GM21825 (cell line): ENCODE data around the gene BUD13.

Experiments used
- ATAC-seq: cut with Tn5 transposase; IDR thresholded peaks from one replicate; pipeline ENCODE4 v1.9.1; 2021; ENCODE audit warnings: mild to moderate bottlenecking, moderate library complexity; ENCODE audit not compliant: unreplicated experiment

BUD13 gene

DNA sequence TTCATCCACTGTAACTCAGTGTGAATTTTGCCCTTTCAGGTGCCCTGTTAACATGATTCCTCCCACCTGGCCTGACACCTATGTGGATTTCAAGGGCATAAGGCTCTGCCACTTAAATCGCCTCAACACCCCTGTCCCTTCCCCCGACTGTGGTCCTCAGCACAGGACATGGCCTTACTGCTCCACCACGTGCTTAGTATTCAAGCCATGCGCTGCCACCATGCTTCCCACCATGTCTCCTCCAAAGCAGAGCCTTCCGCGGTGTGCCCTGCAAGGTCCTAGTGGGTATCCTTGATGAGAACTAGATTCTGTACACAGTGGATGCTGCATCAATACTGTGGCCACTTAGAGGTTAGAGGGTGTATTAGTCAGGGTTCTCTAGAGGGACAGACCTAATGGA, 51.9 kb downstream of the BUD13 start:
- no peak for ATAC-seq

GRCh38 chr11:116718955-116719501, 53.8 kb downstream of the BUD13 start:
- no peak for ATAC-seq

DNA sequence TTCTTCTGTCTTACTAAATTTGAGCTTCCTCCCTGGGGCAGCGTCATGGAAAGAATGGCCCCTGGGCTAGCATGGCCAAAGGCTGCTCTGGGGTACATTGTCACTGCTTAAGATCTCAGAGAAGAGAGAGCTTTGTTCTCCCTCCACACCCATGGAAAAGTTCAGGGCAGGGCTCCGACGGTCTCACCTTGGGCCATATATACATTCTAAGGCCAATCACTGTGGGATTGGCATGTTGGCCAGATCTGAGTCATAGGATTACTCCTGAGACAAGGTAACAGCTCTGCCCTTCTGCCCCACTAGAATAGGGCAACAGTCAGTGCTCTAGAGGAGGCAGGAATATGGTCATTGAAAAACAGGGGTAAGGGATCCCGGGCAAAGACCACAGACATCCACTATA, 56.2 kb downstream of the BUD13 start:
- no peak for ATAC-seq

GRCh38 chr11:116715383-116715782, 57.4 kb downstream of the BUD13 start:
- ATAC-seq = no peak

DNA sequence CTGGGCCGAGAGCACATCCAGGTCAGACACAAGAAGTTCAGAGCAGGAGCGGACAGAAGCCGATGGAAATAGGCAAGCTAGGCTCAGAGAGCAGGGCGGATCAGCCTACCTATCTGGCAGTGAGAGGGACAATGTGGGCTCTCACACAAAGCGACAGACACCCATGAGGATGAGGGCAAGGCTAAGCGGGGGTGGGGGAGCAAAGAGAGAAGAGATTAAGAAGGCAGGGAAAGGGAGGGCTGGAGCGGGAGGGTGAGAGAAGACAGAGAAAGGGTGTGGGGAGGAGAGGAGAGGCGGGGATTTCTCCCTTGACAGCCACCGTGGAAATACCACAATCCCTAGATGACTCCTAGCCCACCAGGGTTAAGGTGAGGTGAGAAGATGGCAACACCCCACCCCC, 57.9 kb downstream of the BUD13 start:
- no peak for ATAC-seq

GRCh38 chr11:116712428-116712827, 60.4 kb downstream of the BUD13 start:
- no peak for ATAC-seq

DNA sequence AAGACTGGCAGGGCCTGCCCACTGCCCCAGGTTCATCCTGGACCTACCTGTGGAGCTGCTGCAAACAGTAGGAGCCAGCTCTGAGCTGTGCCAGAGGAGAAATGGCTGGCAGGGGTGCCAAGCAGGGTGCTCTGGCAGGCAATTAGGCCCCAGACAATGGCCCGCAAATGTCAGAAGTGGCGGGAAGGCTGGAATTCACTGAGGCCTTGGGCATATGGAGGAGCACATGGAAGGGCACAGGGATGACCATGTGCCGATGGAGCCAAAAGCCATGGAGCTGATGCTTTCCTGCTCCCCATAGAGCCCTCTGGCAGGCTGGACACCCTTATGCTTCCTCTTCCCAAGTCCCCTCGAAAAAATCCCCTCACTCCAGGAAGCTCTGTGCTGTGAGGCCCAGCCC, 62.0 kb downstream of the BUD13 start:
- no peak for ATAC-seq

DNA sequence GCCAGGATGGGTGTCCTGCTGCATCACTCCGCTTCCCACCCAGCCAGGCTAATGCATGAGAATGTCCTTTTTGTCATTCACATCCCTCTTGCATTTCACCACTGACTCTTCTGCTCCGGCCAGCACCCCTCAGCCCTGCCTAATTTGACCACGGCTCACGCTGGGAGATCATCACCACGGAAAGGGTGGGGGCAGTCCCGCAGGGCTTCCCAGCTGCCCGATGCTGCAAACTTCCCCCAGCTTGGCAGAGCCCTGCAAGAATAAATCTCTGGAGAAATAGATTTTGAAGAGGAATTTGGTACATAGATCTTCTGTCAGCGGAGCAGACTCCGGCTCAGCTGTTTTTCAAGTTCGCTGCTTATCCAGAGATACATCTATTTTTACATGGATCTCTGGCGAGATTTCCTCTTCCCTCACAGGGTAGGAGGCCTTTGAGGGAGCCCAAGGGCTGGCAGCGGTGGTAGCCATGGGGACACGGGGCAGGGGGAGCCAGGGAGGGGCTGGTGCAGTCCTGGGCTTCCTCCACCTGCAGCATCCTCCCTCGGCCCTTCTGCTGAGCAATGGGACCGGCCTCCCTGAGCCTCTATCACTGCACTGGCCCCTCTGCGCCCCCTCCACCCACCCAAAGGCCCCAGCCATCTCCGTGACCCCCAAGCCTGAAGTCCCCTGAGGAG, 62.6 kb downstream of the BUD13 start:
- ATAC-seq = no peak

DNA sequence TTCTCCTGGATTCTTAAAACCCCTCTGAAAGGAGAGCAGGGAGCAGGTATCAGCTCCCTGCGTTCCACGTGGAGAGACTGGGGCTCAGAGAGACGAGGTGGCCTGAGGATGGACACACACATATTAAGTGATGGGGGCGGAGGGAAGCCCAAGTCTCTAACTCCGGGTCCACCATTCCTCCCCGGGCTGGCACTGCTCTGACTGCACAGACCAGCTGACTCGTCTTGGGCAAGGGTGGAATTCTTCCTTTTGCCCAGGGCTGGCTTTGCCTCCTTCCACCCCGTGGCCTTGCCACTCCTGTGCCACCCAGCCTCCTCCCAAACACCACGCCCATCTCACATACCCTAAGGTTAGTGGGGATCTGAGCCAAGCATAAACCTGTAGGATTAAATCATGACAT, 65.0 kb downstream of the BUD13 start:
- ATAC-seq = no peak

GRCh38 chr11:116707161-116707629, 65.6 kb downstream of the BUD13 start:
- ATAC-seq = no peak

GRCh38 chr11:116703421-116703820, 69.4 kb downstream of the BUD13 start:
- ATAC-seq = no peak

GRCh38 chr11:116702772-116703385, 69.9 kb downstream of the BUD13 start:
- no peak for ATAC-seq

DNA sequence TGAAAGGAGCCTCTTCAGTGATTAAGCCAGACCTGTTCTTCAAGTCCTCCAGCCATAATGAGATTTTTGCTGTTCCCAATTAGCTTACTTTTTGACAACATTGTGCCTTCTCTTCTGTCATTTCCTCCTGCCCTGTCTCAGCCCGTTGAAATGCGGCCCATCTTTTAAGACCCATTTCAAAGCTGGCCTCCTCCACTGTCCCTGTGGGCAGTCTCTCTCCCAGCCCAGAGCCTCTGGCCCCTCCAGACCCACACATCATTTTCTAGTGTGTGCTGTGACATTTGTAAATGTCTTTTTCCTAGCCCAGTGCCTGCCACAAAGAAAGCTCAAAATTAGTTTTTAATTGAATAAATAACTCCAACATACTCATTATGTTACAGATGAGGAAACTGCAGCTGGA, 70.9 kb downstream of the BUD13 start:
- ATAC-seq = no peak

GRCh38 chr11:116701297-116701801, 71.4 kb downstream of the BUD13 start:
- ATAC-seq = no peak

DNA sequence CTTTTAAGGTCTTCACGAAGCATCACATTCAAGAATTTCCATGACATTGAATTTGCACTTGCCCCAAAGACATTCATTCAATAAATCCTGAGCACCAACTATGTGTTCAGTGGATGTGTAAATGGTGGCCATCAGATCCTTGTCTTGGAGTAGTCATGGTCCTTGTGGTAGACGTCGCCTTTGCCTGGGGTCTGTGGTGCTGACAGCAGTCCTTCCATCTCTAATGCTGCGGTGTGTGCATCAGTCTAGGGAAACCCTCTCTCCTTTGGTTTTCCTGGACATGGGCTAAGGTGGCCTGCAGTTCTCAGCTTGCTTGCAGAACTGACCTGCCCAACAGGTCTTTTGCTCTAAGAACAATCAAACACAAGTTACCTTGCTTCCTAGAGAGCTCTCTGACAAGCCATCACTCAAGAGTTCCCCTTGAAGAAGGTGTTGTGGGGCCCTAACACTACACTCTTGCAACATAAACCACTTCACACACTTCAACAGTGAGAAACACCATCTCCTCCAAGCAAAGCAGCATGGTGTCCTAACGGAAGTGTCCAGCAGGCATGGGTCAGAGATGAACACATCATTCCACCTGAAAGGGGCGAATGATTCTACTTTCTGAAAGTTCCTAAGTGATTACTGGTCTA, 72.1 kb downstream of the BUD13 start:
- no peak for ATAC-seq
